Neuronal stem cell (in vitro differentiated cells): ENCODE measurements around the gene CDC37L1.

Experiments
- DNase-seq: peaks from one replicate; pipeline ENCODE4 v3.0.0-alpha.2; 2013; ENCODE audit warnings: low spot score
- H2AFZ ChIP-seq: one replicate; pipeline ENCODE4 v1.6.1; 2013; ENCODE audit warnings: mild to moderate bottlenecking, low read length, inconsistent platforms
- H2AK5ac ChIP-seq: 2 replicates; pipeline ENCODE4 v1.6.1; 2013; ENCODE audit warnings: low read depth, mild to moderate bottlenecking, inconsistent platforms, low read length, moderate library complexity, mixed read lengths
- H2BK120ac ChIP-seq: 2 replicates; pipeline ENCODE4 v1.6.1; 2013; ENCODE audit warnings: low read depth, mild to moderate bottlenecking, inconsistent platforms, low read length, moderate library complexity, mixed read lengths
- H2BK12ac ChIP-seq: one replicate; pipeline ENCODE4 v1.6.1; 2013; ENCODE audit warnings: low read length, inconsistent platforms
- H2BK15ac ChIP-seq: 2 replicates; pipeline ENCODE4 v1.6.1; 2013; ENCODE audit warnings: mild to moderate bottlenecking, low read length, inconsistent platforms, mixed read lengths
- H2BK5ac ChIP-seq: one replicate; pipeline ENCODE4 v1.6.1; 2013; ENCODE audit warnings: inconsistent platforms, mild to moderate bottlenecking, low read length, moderate library complexity
- H3K14ac ChIP-seq: one replicate; pipeline ENCODE4 v1.6.1; 2013; ENCODE audit warnings: low read length, inconsistent platforms
- H3K18ac ChIP-seq: 2 replicates; pipeline ENCODE4 v1.6.1; 2013; ENCODE audit warnings: low read length, inconsistent platforms
- H3K23ac ChIP-seq: 2 replicates; pipeline ENCODE4 v1.6.1; 2013; ENCODE audit warnings: low read depth, mild to moderate bottlenecking, mixed read lengths, low read length, inconsistent platforms; ENCODE audit not compliant: poor library complexity
- H3K27ac ChIP-seq: replicated peaks from 3 replicates; pipeline ENCODE4 v1.5.1; 2013; ENCODE audit warnings: low read length, inconsistent platforms
- H3K27me3 ChIP-seq, 3 experiments: 2 replicates each; pipeline ENCODE4 v1.6.1; 2013; ENCODE audit warnings: low read length in 3 of 3, mild to moderate bottlenecking in 2 of 3, inconsistent platforms in 1 of 3, low read depth in 1 of 3, mixed read lengths in 1 of 3, moderate library complexity in 1 of 3; ENCODE audit not compliant: control insufficient read depth in 3 of 3, insufficient read depth in 3 of 3
- H3K36me3 ChIP-seq, 2 donors: replicated peaks in 1 of 2; 2 replicates each; pipeline ENCODE4 v1.6.1; 2013; ENCODE audit warnings: low read length in 2 of 2; ENCODE audit not compliant: control insufficient read depth in 2 of 2, insufficient read depth in 2 of 2
- H3K4ac ChIP-seq: 2 replicates; pipeline ENCODE4 v1.6.1; 2013; ENCODE audit warnings: inconsistent platforms, mild to moderate bottlenecking, low read length, moderate library complexity
- H3K4me1 ChIP-seq, 2 donors: 1 replicate in 1 of 2; 2 replicates in 1 of 2; pipeline ENCODE4 v1.6.1; 2013; ENCODE audit warnings: low read length in 2 of 2, low read depth in 1 of 2; ENCODE audit not compliant: control insufficient read depth in 2 of 2, insufficient read depth in 1 of 2
- H3K4me2 ChIP-seq: one replicate; pipeline ENCODE4 v1.6.1; 2013; ENCODE audit warnings: mild to moderate bottlenecking, low read length, inconsistent platforms; ENCODE audit not compliant: insufficient read depth, poor library complexity, severe bottlenecking
- H3K4me3 ChIP-seq, 2 donors: 2 replicates each; pipeline ENCODE4 v1.5.1; 2013; ENCODE audit warnings: low read length in 2 of 2, mild to moderate bottlenecking in 2 of 2, inconsistent platforms in 1 of 2, moderate library complexity in 1 of 2
- H3K79me1 ChIP-seq: one replicate; pipeline ENCODE4 v1.6.1; 2013; ENCODE audit warnings: low read depth, mild to moderate bottlenecking, inconsistent platforms, low read length, moderate library complexity
- H3K9ac ChIP-seq: one replicate; pipeline ENCODE4 v1.6.1; 2013; ENCODE audit warnings: mild to moderate bottlenecking, low read depth, low read length, inconsistent platforms; ENCODE audit not compliant: poor library complexity
- H3K9me3 ChIP-seq, 2 donors: replicated peaks in 1 of 2; 2 replicates each; pipeline versions ENCODE3 to v1.6.1; 2013; ENCODE audit warnings: low read length in 2 of 2, mild to moderate bottlenecking in 2 of 2, inconsistent platforms in 1 of 2, low read depth in 1 of 2, mixed read lengths in 1 of 2, moderate library complexity in 1 of 2; ENCODE audit not compliant: control insufficient read depth in 2 of 2, insufficient read depth in 1 of 2
- H4K8ac ChIP-seq: one replicate; pipeline ENCODE4 v1.6.1; 2013; ENCODE audit warnings: low read depth, mild to moderate bottlenecking, inconsistent platforms, low read length, moderate library complexity
- H4K91ac ChIP-seq: one replicate; pipeline ENCODE4 v1.6.1; 2013; ENCODE audit warnings: low read length, low read depth, mild to moderate bottlenecking, inconsistent platforms; ENCODE audit not compliant: poor library complexity
- WGBS, 2 donors: extraction: QIAGEN DNeasy Blood & Tissue Kit; methylation state at CpG; one replicate each; pipeline ENCODE4 v1.1.7; 2013; ENCODE audit warnings: missing lambda C conversion rate in 2 of 2, mixed read lengths in 1 of 2; ENCODE audit not compliant: insufficient read length in 2 of 2, insufficient replicate concordance in 1 of 2; ENCODE audit errors: extremely low coverage in 2 of 2; 5-methylcytosine and 5-hydroxymethylcytosine counted together

The CDC37L1 gene

GRCh38 chr9:4671737-4672136, 7.6 kb upstream of the CDC37L1 start:
- peaks cover 0 to 2% (median 0%) of the 10 kb centered on the region in 3 experiments for H3K27me3 ChIP-seq
- no peak overlapping the region for H3K14ac ChIP-seq
- H4K91ac ChIP-seq, result no peak overlapping the region
- H2BK15ac ChIP-seq, result no peak overlapping the region
- H3K9me3 ChIP-seq, result no peaks in the 10 kb centered on the region
- H3K79me1 ChIP-seq, result no peaks in the 10 kb centered on the region
- H3K4ac ChIP-seq, result no peak overlapping the region
- H2AK5ac ChIP-seq, result no peak overlapping the region
- H3K36me3 ChIP-seq, result no peaks in the 10 kb centered on the region
- no peaks in the 10 kb centered on the region for H3K4me1 ChIP-seq
- H4K8ac ChIP-seq, result no peak overlapping the region
- H2AFZ ChIP-seq, result no peak overlapping the region
- H3K9ac ChIP-seq, result no peak overlapping the region
- H3K23ac ChIP-seq, result no peak overlapping the region
- no peak overlapping the region for H2BK5ac ChIP-seq
- H3K27ac ChIP-seq, result no peak overlapping the region
- WGBS, 2 donors, result no CpG with 5 or more reads among the region's 1 CpG
- DNase-seq, result no peak
- no peak overlapping the region for H2BK12ac ChIP-seq
- H2BK120ac ChIP-seq, result no peak overlapping the region
- H3K4me3 ChIP-seq, result no peak overlapping the region
- H3K18ac ChIP-seq, result no peak overlapping the region
- H3K4me2 ChIP-seq, result no peak overlapping the region

GRCh38 chr9:4674783-4675182, 4.6 kb upstream of the CDC37L1 start:
- no peak overlapping the region for H3K4me3 ChIP-seq
- H3K4ac ChIP-seq, result no peak overlapping the region
- H2BK15ac ChIP-seq, result no peak overlapping the region
- H3K27me3 ChIP-seq, result no peaks in the 10 kb centered on the region
- H3K4me2 ChIP-seq, result no peak overlapping the region
- H2BK120ac ChIP-seq, result no peak overlapping the region
- no peak for DNase-seq
- no peak overlapping the region for H3K14ac ChIP-seq
- no peak overlapping the region for H4K8ac ChIP-seq
- no peak overlapping the region for H3K9ac ChIP-seq
- no peaks in the 10 kb centered on the region for H3K36me3 ChIP-seq
- H3K9me3 ChIP-seq, result no peaks in the 10 kb centered on the region
- H2AFZ ChIP-seq, result no peak overlapping the region
- H3K79me1 ChIP-seq, result no peaks in the 10 kb centered on the region
- no peak overlapping the region for H2AK5ac ChIP-seq
- H2BK12ac ChIP-seq, result no peak overlapping the region
- H3K23ac ChIP-seq, result no peak overlapping the region
- no peak overlapping the region for H2BK5ac ChIP-seq
- H3K4me1 ChIP-seq, result peaks cover 0 to 7% of the 10 kb centered on the region in 2 donors
- H3K27ac ChIP-seq, result no peak overlapping the region
- no peak overlapping the region for H3K18ac ChIP-seq
- H4K91ac ChIP-seq, result no peak overlapping the region

- H2AK5ac ChIP-seq, result no peak overlapping the region
- no peak overlapping the region for H2BK120ac ChIP-seq
- H3K27ac ChIP-seq, result no peak overlapping the region
- no CpG with 5 or more reads among the region's 3 CpGs for WGBS, 2 donors
- no peaks in the 10 kb centered on the region for H3K27me3 ChIP-seq
- H4K91ac ChIP-seq, result no peak overlapping the region
- peak overlapping the region; percentile 33 for H2AFZ ChIP-seq
- H2BK12ac ChIP-seq, result no peak overlapping the region
- DNase-seq, result no peak
- no peak overlapping the region for H3K14ac ChIP-seq
- no peaks in the 10 kb centered on the region for H3K9me3 ChIP-seq
- peaks cover 0 to 9% of the 10 kb centered on the region in 2 donors for H3K4me1 ChIP-seq
- no peak overlapping the region for H3K9ac ChIP-seq
- no peak overlapping the region for H4K8ac ChIP-seq
- H3K36me3 ChIP-seq, result no peaks in the 10 kb centered on the region
- H3K4me2 ChIP-seq, result no peak overlapping the region
- H3K4me3 ChIP-seq, result no peak overlapping the region
- no peak overlapping the region for H3K4ac ChIP-seq
- H3K23ac ChIP-seq, result no peak overlapping the region
- no peak overlapping the region for H2BK15ac ChIP-seq
- no peak overlapping the region for H3K18ac ChIP-seq
- no peak overlapping the region for H2BK5ac ChIP-seq
- no peaks in the 10 kb centered on the region for H3K79me1 ChIP-seq
These were observed 2.0 kb upstream of the CDC37L1 start for GRCh38 chr9:4677392-4677791.

- H3K79me1 ChIP-seq, result no peaks in the 10 kb centered on the region
- no peaks in the 10 kb centered on the region for H3K9me3 ChIP-seq
- no peak overlapping the region for H3K4ac ChIP-seq
- H3K27ac ChIP-seq, result peak overlapping the region; percentile 92
- no peak overlapping the region for H4K8ac ChIP-seq
- peak overlapping the region; percentile 78 to 79 for H3K4me3 ChIP-seq
- no peak overlapping the region for H2BK5ac ChIP-seq
- peaks cover 0 to 6% of the 10 kb centered on the region in 2 donors for H3K36me3 ChIP-seq
- no peaks in the 10 kb centered on the region for H3K27me3 ChIP-seq
- H4K91ac ChIP-seq, result no peak overlapping the region
- peak overlapping the region; percentile 45 for H3K4me2 ChIP-seq
- WGBS, 2 donors, result no CpG with 5 or more reads among the region's 16 CpGs
- peak; percentile 12 for DNase-seq
- H2AFZ ChIP-seq, result peak overlapping the region; percentile 84
- no peak overlapping the region for H3K14ac ChIP-seq
- H2BK15ac ChIP-seq, result no peak overlapping the region
- peak overlapping the region; percentile 85 for H3K18ac ChIP-seq
- no peak overlapping the region for H3K23ac ChIP-seq
- no peak overlapping the region for H2BK120ac ChIP-seq
- H3K4me1 ChIP-seq, result peaks cover 0 to 9% of the 10 kb centered on the region in 2 donors
- no peak overlapping the region for H2BK12ac ChIP-seq
- no peak overlapping the region for H3K9ac ChIP-seq
- no peak overlapping the region for H2AK5ac ChIP-seq
These were observed 596 bp upstream of the CDC37L1 start for GRCh38 chr9:4678679-4679267.
